ENCODE measurements around the gene CALML6. TPM values are rescaled to one million over a fixed set of nuclear protein-coding genes. Genes with fewer than 3 reads are reported as not detected.

CALML6 gene
- total RNA-seq, 1 experiment from 2014 or later, result 1.5 TPM

- ATAC-seq (no peak), DNase-seq (ENCODE audit: low read depth, low spot score) (no peak)
- ChIA-PET POLR2A (no interaction called here), CTCF (no interaction called here)
- Histone ChIP-seq H3K9me3 (ENCODE audit: control insufficient read depth, insufficient read depth, low read depth, low read length) (no peaks in the 10 kb centered on the region), H3K27ac (ENCODE audit: low read length) (no peak overlapping the region), H3K4me1 (ENCODE audit: control insufficient read depth, insufficient read depth, low read length) (peaks cover 10% of the 10 kb centered on the region), H3K27me3 (ENCODE audit: control insufficient read depth, insufficient read depth, low read length) (no peaks in the 10 kb centered on the region), H3K4me3 (ENCODE audit: low read depth in 2 of 2, low read length in 2 of 2) (no peak overlapping the region), H3K36me3 (ENCODE audit: control insufficient read depth, insufficient read depth, low read length) (no peaks in the 10 kb centered on the region)
- TF ChIP-seq CTCF (IDR thresholded peaks at IDR 0.05) (no peak), SIN3A (IDR thresholded peaks at IDR 0.05; ENCODE audit: borderline replicate concordance, insufficient read depth, low read depth, low read length) (no peak), REST (IDR thresholded peaks at IDR 0.05; ENCODE audit: insufficient read depth in 1 of 2, low read depth in 2 of 2, low read length in 1 of 2) (no peak), TCF7L2 (IDR thresholded peaks at IDR 0.05; ENCODE audit: low read depth, low read length) (no peak), POLR2AphosphoS5 (IDR thresholded peaks at IDR 0.05; ENCODE audit: low read depth, low read length) (no peak)
- BruUV-seq (replicated peaks), result no TSS peak
- intact Hi-C loops (cut with micrococcal nuclease; ENCODE audit: unreplicated experiment), result no loop called here
- in situ Hi-C loops (cut with HindIII; ENCODE audit: low pct_unique_long_range_greater_than_20kb, low sequenced_read_pairs), result no loop called here
Observed at GRCh38 chr1:1956586-1957532, 41.8 kb downstream of the CALML6 start.

DNA sequence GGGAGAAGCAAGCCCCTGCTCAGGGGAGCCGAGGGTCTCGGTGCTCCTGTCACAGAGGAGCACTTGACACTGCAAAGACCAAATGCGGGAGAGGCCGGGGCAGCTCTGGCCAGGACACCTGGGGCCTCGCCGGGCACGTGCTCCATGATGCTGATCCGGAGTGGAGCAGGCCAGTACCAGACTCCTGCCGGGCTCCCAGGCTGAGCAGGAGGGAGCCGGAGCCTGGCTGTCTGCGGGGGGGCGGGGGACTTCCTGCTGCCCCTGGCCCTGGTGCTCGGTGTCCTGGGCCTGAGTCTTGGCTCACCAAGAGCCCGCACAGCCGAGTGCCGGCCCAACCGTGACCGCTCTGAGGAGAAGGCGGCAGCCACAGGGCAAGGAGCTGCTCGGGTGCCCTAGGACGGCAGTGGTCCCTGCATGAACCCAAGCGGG, 42.5 kb downstream of the CALML6 start:
- in situ Hi-C loops (cut with HindIII; ENCODE audit: low pct_unique_long_range_greater_than_20kb, low sequenced_read_pairs), result no loop called here
- POLR2A ChIA-PET, result no interaction called here

More for the DNA sequence above, 42.5 kb downstream of the CALML6 start:
- DNase-seq (ENCODE audit: low read depth, low spot score) (no peak), ATAC-seq (no peak)
- no peak for TF ChIP-seq CTCF (IDR thresholded peaks at IDR 0.05)
- TF ChIP-seq SIN3A (IDR thresholded peaks at IDR 0.05; ENCODE audit: borderline replicate concordance, insufficient read depth, low read depth, low read length), result no peak
- no peak for TF ChIP-seq REST (IDR thresholded peaks at IDR 0.05; ENCODE audit: insufficient read depth in 1 of 2, low read depth in 2 of 2, low read length in 1 of 2)
- no peak for TF ChIP-seq POLR2AphosphoS5 (IDR thresholded peaks at IDR 0.05; ENCODE audit: low read depth, low read length)
- TF ChIP-seq TCF7L2 (IDR thresholded peaks at IDR 0.05; ENCODE audit: low read depth, low read length), result no peak
- Histone ChIP-seq H3K9me3 (ENCODE audit: control insufficient read depth, insufficient read depth, low read depth, low read length) (no peaks in the 10 kb centered on the region), H3K27me3 (ENCODE audit: control insufficient read depth, insufficient read depth, low read length) (no peaks in the 10 kb centered on the region), H3K4me3 (ENCODE audit: low read depth in 2 of 2, low read length in 2 of 2) (no peak overlapping the region), H3K36me3 (ENCODE audit: control insufficient read depth, insufficient read depth, low read length) (no peaks in the 10 kb centered on the region), H3K27ac (ENCODE audit: low read length) (no peak overlapping the region), H3K4me1 (ENCODE audit: control insufficient read depth, insufficient read depth, low read length) (peaks cover 10% of the 10 kb centered on the region)
- CTCF ChIA-PET, result no interaction called here
- intact Hi-C loops (cut with micrococcal nuclease; ENCODE audit: unreplicated experiment), result no loop called here
- BruUV-seq (replicated peaks), result no TSS peak
